DND-41 (cell line): ENCODE results near the gene XPNPEP3.

Experiments used
- CTCF ChIP-seq: IDR thresholded peaks from 2 replicates; pipeline ENCODE4 v1.5.1; 2012; ENCODE audit warnings: borderline replicate concordance, low read length, moderate library complexity, mild to moderate bottlenecking; ENCODE audit not compliant: poor library complexity, severe bottlenecking; ENCODE audit errors: extremely low read depth
- EZH2 ChIP-seq: IDR thresholded peaks from 3 replicates; pipeline ENCODE4 v1.6.1; 2012; ENCODE audit warnings: borderline replicate concordance, low read depth, mild to moderate bottlenecking, moderate library complexity, low read length, inconsistent platforms; ENCODE audit not compliant: severe bottlenecking

GRCh38 chr22:40855071-40855978 lies 1.6 kb upstream of the XPNPEP3 start:
- TF ChIP-seq CTCF = no peak
- TF ChIP-seq EZH2 = no peak
